Thyroid gland (tissue), 4 donors: Measurements from ENCODE around the gene OCA2. TPM values are rescaled to one million over a fixed set of nuclear protein-coding genes. Genes with fewer than 3 reads are reported as not detected.
"Not testable (repeated sequence)": the region's sequence is repeated elsewhere in the genome, so short reads cannot be mapped to it uniquely, and the experiment has no call there.

Source experiments
- DNase-seq, 2 donors: peaks; one replicate each; pipeline ENCODE4 v3.0.0-alpha.2; 2019
- H3K27ac ChIP-seq, 3 donors: fragments of 200-600 bp; sonication (generic); 1 replicate in 2 of 3; 2 replicates in 1 of 3; pipeline ENCODE4 v1.5.1; 2016 to 2019; ENCODE audit warnings: mild to moderate bottlenecking in 1 of 3, moderate library complexity in 1 of 3
- H3K27me3 ChIP-seq: fragments of 200-600 bp; sonication (generic); one replicate; pipeline ENCODE4 v1.5.1; 2019
- H3K36me3 ChIP-seq, 2 donors: fragments of 200-600 bp; sonication (generic); one replicate each; pipeline ENCODE4 v1.5.1; 2016 to 2019
- H3K4me1 ChIP-seq, 2 donors: fragments of 200-600 bp; sonication (generic); one replicate each; pipeline ENCODE4 v1.5.1; 2017 to 2019
- H3K4me3 ChIP-seq, 3 donors: fragments of 200-600 bp; sonication (generic); replicated peaks in 1 of 3; 1 replicate in 2 of 3; 2 replicates in 1 of 3; pipeline ENCODE4 v1.5.1; 2016; ENCODE audit warnings: mild to moderate bottlenecking in 1 of 3
- H3K9me3 ChIP-seq: fragments of 200-600 bp; sonication (generic); one replicate; pipeline ENCODE4 v1.5.1; 2017
- POLR2A ChIP-seq, 2 donors: fragments of 450-650 bp; IDR thresholded peaks; one replicate each; pipeline ENCODE4 v1.6.1; 2017; ENCODE audit warnings: antibody characterized with exemption in 2 of 2, mild to moderate bottlenecking in 2 of 2, moderate library complexity in 1 of 2
- WGBS, 2 donors: methylation state at CpG; one replicate each; pipeline ENCODE4 v1.1.5; 2017; 5-methylcytosine and 5-hydroxymethylcytosine counted together
- intact Hi-C: fragments of 100-400 bp; cut with DNase I; formaldehyde crosslinking; loops from one replicate; pipeline ENCODE4 v1.15.1; 2023
- total RNA-seq, 4 donors: library from RNA; depleted of rRNA; stranded (reverse); fragments of >200 nt; gene quantifications; one replicate each; pipeline ENCODE4 v1.2.3, GENCODE V29; 2016
- TF ChIP-seq, protein P1 (sequence below), 6 experiments: fragments of 200-600 bp in 3 of 6; fragments of 450-650 bp in 3 of 6; sonication (generic) in 3 of 6; IDR thresholded peaks; one replicate each; pipeline ENCODE4 v1.5.1; 2016 to 2019; ENCODE audit warnings: antibody characterized with exemption in 6 of 6, mild to moderate bottlenecking in 2 of 6, inconsistent platforms in 1 of 6, moderate library complexity in 1 of 6

Gene OCA2
- total RNA-seq, 4 donors from 2014 or later = 5.5 to 20.5 (median 13.8) TPM

DNA sequence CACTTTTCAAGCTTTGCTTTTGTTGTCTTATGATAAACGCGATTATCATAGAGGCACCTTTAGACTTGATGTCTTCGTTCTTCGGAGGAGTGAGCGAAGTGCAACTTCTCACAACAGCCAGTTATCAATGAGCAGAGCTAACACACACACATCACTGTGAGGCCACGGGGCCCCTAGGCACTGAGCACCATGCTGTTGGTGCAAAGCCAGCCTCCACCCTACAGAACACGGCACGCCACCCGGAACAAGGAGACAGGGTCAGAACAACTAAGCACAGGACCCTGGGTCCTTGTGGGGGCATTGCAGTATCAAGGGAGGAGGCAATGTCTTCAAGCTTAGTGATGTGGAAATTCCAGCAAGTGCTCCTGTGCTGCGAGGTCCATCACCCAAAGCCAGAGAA, 244.5 kb downstream of the OCA2 start:
- no peak overlapping the region for H3K27ac ChIP-seq
- intact Hi-C loops = no loop called here
- H3K36me3 ChIP-seq = no peaks in the 10 kb centered on the region
- 82 to 83% methylated on average over 9 to 10 of the region's 10 CpGs for WGBS, 2 donors
- TF ChIP-seq, protein P1, sequence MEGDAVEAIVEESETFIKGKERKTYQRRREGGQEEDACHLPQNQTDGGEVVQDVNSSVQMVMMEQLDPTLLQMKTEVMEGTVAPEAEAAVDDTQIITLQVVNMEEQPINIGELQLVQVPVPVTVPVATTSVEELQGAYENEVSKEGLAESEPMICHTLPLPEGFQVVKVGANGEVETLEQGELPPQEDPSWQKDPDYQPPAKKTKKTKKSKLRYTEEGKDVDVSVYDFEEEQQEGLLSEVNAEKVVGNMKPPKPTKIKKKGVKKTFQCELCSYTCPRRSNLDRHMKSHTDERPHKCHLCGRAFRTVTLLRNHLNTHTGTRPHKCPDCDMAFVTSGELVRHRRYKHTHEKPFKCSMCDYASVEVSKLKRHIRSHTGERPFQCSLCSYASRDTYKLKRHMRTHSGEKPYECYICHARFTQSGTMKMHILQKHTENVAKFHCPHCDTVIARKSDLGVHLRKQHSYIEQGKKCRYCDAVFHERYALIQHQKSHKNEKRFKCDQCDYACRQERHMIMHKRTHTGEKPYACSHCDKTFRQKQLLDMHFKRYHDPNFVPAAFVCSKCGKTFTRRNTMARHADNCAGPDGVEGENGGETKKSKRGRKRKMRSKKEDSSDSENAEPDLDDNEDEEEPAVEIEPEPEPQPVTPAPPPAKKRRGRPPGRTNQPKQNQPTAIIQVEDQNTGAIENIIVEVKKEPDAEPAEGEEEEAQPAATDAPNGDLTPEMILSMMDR (IDR thresholded peaks at IDR 0.05) = no peak
- TF ChIP-seq POLR2A (IDR thresholded peaks at IDR 0.05) = no peak
- no peaks in the 10 kb centered on the region for H3K9me3 ChIP-seq
- no peak for DNase-seq
- no peak overlapping the region for H3K4me3 ChIP-seq
- no peaks in the 10 kb centered on the region for H3K4me1 ChIP-seq
- H3K27me3 ChIP-seq = no peaks in the 10 kb centered on the region

DNA sequence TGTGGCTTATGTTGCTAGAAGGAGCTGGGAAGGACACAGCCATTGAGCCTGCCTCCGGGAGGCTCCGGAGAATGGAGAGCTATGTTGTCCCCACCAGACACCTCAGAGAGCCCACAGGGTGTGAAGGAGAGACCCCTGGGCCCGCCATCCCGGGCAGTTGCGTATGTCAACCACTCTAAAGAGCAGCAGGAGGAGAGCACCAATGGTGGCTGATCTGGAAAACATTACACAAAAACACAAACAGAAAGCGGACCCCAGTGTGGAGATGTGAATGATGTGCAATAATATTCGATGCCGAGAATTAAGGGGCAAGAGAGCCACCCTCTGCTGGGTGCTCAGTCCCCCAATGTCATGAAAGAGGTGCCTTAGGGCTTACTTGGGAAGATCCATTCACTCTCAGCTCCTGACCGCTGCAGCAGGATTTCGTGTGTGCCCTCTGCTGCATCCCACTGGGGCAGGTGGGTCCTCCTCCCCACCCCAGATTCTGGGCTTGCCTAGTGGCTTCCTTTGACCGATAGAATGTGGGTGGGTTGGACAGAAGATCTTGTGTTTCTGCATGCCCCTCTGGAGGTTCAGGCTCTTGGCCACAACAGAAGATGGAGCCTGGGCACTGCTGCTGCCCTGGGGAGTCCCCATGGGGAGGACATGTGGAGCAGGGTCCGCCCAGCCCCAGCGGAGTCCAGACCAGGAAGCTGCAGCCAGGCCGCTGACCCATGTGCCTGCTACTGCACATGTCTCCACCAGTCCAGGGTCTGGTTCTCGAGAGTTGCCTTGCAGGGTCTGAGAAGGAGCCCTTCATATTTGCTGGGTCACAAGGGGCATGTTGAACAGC, 245.3 kb downstream of the OCA2 start:
- no peak for TF ChIP-seq POLR2A (IDR thresholded peaks at IDR 0.05)
- TF ChIP-seq, protein P1 (IDR thresholded peaks at IDR 0.05) = no peak
- no peak overlapping the region for H3K4me3 ChIP-seq
- no peak overlapping the region for H3K27ac ChIP-seq
- intact Hi-C loops = no loop called here
- H3K4me1 ChIP-seq = no peaks in the 10 kb centered on the region
- no peaks in the 10 kb centered on the region for H3K9me3 ChIP-seq
- H3K27me3 ChIP-seq = no peaks in the 10 kb centered on the region
- WGBS, 2 donors = 94 to 95% methylated on average over 15 of the region's 15 CpGs
- no peaks in the 10 kb centered on the region for H3K36me3 ChIP-seq
- no peak for DNase-seq

DNA sequence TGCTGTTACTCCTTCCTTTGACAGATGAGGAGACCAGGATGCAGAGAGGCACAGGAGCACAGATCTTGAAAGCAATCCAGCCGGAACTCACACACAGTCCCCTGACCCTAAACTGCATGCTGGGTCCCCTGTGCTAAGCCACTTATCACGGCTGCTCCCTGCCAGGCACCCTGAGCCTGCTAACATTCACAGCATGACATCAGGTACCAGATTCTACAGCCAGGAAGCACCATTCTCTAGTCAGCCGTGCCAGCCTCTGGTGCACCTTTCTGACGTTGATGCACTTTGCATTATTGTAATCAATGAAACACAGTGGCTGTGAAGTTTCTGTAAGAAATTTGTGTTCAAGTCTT, 247.3 kb downstream of the OCA2 start:
- WGBS, 2 donors = 78 to 82% methylated on average over 4 of the region's 4 CpGs
- Histone ChIP-seq H3K4me3 (no peak overlapping the region), H3K36me3 (no peaks in the 10 kb centered on the region), H3K4me1 (no peaks in the 10 kb centered on the region), H3K27ac (no peak overlapping the region), H3K27me3 (no peaks in the 10 kb centered on the region), H3K9me3 (no peaks in the 10 kb centered on the region)
- no peak for TF ChIP-seq POLR2A (IDR thresholded peaks at IDR 0.05)
- TF ChIP-seq, protein P1 (IDR thresholded peaks at IDR 0.05) = no peak
- DNase-seq = no peak
- intact Hi-C loops = no loop called here

DNA sequence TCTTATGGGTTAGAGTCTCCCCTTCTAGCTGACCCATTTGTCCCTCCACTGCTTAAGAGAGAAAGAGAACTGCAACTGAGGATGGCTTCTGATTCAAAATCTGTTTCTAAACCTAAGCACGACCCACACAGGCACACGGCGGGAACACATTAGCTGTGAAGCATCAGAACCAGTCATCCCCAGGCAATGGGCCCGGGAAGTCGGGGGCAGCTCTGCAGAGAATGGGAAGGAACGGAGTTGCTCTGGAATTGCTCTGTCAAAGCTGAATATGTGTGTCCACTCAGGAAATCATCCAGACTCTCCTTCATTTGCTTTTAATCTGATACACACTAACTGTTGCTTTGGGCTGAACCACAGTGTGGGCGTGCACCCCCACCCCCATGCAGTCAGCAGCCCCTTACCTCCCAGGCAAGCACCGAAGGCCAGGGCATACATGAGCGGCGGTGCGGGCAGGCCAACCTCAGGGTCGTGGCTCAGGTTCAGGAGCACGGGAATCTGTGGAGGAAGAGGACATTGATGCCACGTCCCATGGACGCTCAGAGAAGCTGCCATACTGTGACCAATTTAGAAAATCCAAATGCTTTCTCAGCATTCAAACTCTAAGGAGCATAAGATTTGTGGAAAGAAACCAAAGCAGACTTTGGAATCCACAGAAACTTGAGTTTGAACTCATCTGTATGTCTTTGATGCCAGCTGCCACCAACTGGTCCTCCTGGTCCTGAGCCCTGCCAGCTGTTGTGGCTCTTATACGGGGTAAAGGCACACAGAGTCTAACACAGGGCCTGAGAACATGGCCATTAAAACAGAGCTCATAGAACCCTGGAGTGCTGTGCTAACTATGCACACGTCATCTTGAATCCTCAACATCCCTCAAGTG, 247.9 kb downstream of the OCA2 start:
- intact Hi-C loops = no loop called here
- Histone ChIP-seq H3K27me3 (no peaks in the 10 kb centered on the region), H3K9me3 (no peaks in the 10 kb centered on the region), H3K36me3 (no peaks in the 10 kb centered on the region), H3K27ac (no peak overlapping the region), H3K4me3 (no peak overlapping the region), H3K4me1 (no peaks in the 10 kb centered on the region)
- WGBS, 2 donors = 82 to 84% methylated on average over 17 of the region's 17 CpGs
- TF ChIP-seq, protein P1 (IDR thresholded peaks at IDR 0.05) = no peak
- no peak for TF ChIP-seq POLR2A (IDR thresholded peaks at IDR 0.05)
- DNase-seq = no peak

DNA sequence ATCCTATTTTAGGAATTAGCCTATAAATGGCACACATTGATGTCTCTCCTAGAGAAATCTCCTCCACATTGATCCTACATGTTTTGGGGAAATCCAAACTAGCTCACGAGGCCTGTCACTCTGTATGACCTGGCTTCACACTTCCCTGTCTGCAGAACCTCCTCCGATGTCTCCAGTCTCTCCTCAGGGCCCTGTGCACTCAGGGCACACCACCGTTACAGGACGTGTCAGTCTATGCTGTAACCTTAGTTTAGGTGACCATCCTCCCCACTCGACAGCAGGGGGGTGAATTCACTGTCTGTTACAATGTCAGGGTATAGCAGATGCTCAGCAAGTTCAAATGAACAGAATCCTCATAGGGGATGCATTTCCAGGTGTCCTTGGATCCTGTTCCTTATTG, 249.1 kb downstream of the OCA2 start:
- H3K36me3 ChIP-seq = no peaks in the 10 kb centered on the region
- intact Hi-C loops = no loop called here

DNA sequence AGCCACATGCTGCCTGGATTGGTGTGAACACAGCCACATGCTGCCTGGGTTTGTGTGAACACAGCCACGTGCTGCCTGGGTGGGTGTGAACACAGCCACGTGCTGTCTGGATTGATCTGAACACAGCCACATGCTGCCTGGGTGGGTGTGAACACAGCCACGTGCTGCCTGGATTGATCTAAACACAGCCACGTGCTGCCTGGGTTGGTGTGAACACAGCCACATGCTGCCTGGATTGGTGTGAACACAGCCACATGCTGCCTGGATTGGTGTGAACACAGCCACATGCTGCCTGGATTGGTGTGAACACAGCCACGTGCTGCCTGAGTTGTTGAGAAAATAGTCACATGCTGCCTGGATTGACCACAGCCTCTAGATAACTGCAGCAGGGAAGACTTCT, 250.2 kb downstream of the OCA2 start:
- H3K4me3 ChIP-seq, H3K27me3 ChIP-seq, H3K27ac ChIP-seq, H3K36me3 ChIP-seq, H3K4me1 ChIP-seq, intact Hi-C loops, H3K9me3 ChIP-seq, DNase-seq: not testable (repeated sequence)
- WGBS, 2 donors = 73 to 76% methylated on average over 4 to 5 of the region's 5 CpGs

More for the DNA sequence above, 249.1 kb downstream of the OCA2 start:
- WGBS, 2 donors = 85 to 90% methylated on average over 5 of the region's 5 CpGs
- Histone ChIP-seq H3K4me3 (no peak overlapping the region), H3K9me3 (no peaks in the 10 kb centered on the region), H3K27me3 (no peaks in the 10 kb centered on the region), H3K27ac (no peak overlapping the region), H3K4me1 (no peaks in the 10 kb centered on the region)
- TF ChIP-seq POLR2A (IDR thresholded peaks at IDR 0.05) = no peak
- TF ChIP-seq, protein P1 (IDR thresholded peaks at IDR 0.05) = no peak
- no peak for DNase-seq
